Metanephros (tissue), 1 donor: ENCODE data around the gene POLQ. TPM values are rescaled to one million over a fixed set of nuclear protein-coding genes. Genes with fewer than 3 reads are reported as not detected.

Experiments used
- total RNA-seq: library from RNA; depleted of rRNA; stranded (reverse); fragments of >200 nt; gene quantifications from one replicate; pipeline ENCODE4 v1.2.3, GENCODE V29; 2014

The POLQ gene
- total RNA-seq: 3.8 TPM

GRCh38 chr3:121545574-121546455 is at the start of gene POLQ:
Gene POLQ (minus strand): TSS chr3:121545988. CDS start chr3:121545877, 111 bp downstream.

GRCh38 chr3:121592856-121593702 is 47.3 kb upstream of the POLQ start, which contains the start of gene FBXO40:
Gene FBXO40 (plus strand): TSS chr3:121593379. CDS start chr3:121620576, 27,197 bp downstream.

GRCh38 chr3:121567649-121568048 is 21.9 kb upstream of the POLQ start, which contains the start of gene ARGFX:
Gene ARGFX (plus strand): TSS chr3:121567949. CDS start chr3:121570714, 2,765 bp downstream.

Other genes with a start within 250 kb of the POLQ start
- not detected for gene ARGFX, start 22.0 kb upstream of the POLQ start, total RNA-seq
- gene FBXO40, start 47.4 kb upstream of the POLQ start, total RNA-seq: 1.5 TPM
- 10.6 TPM for gene HCLS1, start 114.9 kb upstream of the POLQ start, total RNA-seq
- 47.8 TPM for gene GOLGB1, start 203.8 kb upstream of the POLQ start, total RNA-seq